HCT116 (cell line): ENCODE results near the gene MRPL20. TPM values are rescaled to one million over a fixed set of nuclear protein-coding genes. Genes with fewer than 3 reads are reported as not detected.
A peak's percentile ranks its signal among the peaks of the same experiment; 100 is the strongest.

Source experiments
- ATAC-seq: fragments of 200-7000 bp; cut with Tn5 transposase; 2 replicates; pipeline ENCODE4 v1.9.1; 2020; ENCODE audit warnings: mild to moderate bottlenecking, moderate library complexity
- BruUV-seq: library from RNA; stranded (reverse); fragments of 400-500 nt; replicated peaks from 2 replicates; lab custom pipeline; 2021; lab: Mats Ljungman, UMichigan
- CTCF ChIA-PET: fragments of 300-600 bp; sonication (Branson Sonifier 250); formaldehyde crosslinking; loops from one replicate; lab custom pipeline; 2021; ENCODE audit warnings: antibody characterized with exemption; lab: Charles Lee
- POLR2A ChIA-PET: fragments of 300-600, 350-600 bp; sonication (Branson Sonifier 250); formaldehyde crosslinking; loops from one replicate; lab custom pipeline; 2021; ENCODE audit warnings: antibody characterized with exemption; lab: Charles Lee
- RAD21 ChIA-PET, 2 experiments: fragments of 300-600 bp; sonication (Branson Sonifier 250); formaldehyde crosslinking; loops; one replicate each; lab custom pipeline; 2023; ENCODE audit warnings: low total read pairs in 2 of 2; ENCODE audit not compliant: uncharacterized antibody in 2 of 2, unreplicated experiment in 2 of 2, low non-redundant PET in 1 of 2; lab: Charles Lee
- DNase-seq: peaks from one replicate; pipeline ENCODE4 v3.0.0-alpha.2; 2010; ENCODE audit warnings: low read depth, low spot score
- H2AFZ ChIP-seq: fragments of 200-600 bp; shearing (Covaris generic), sonication (generic); 2 replicates; pipeline ENCODE4 v1.6.1; 2017; ENCODE audit warnings: low read depth, mixed run types, mixed read lengths, antibody characterized with exemption, low read length; ENCODE audit not compliant: poor library complexity, severe bottlenecking
- H3K27ac ChIP-seq: 2 replicates; pipeline ENCODE4 v1.5.1; 2012; ENCODE audit warnings: low read depth, low read length
- H3K27me3 ChIP-seq: fragments of 200-600 bp; sonication (generic); 2 replicates; pipeline ENCODE4 v1.6.1; 2016; ENCODE audit warnings: mixed run types, low read length, mixed read lengths; ENCODE audit not compliant: insufficient read depth
- H3K36me3 ChIP-seq, 2 experiments: fragments of 200-500 bp in 1 of 2; fragments of 200-600 bp in 1 of 2; sonication (Bioruptor generic) in 1 of 2; sonication (generic) in 1 of 2; 2 replicates each; pipeline versions ENCODE4 v1.5.1 to v1.6.1; 2014 to 2016; ENCODE audit warnings: low read length in 2 of 2, inconsistent platforms in 1 of 2, mixed read lengths in 1 of 2, mixed run types in 1 of 2; ENCODE audit not compliant: insufficient read depth in 2 of 2, control insufficient read depth in 1 of 2
- H3K4me1 ChIP-seq, 2 experiments: fragments of 200-600 bp in 1 of 2; sonication (generic) in 1 of 2; 2 replicates each; pipeline versions ENCODE4 v1.5.1 to v1.6.1; 2012 to 2017; ENCODE audit warnings: low read length in 2 of 2, inconsistent platforms in 1 of 2, mild to moderate bottlenecking in 1 of 2, mixed read lengths in 1 of 2, mixed run types in 1 of 2, moderate library complexity in 1 of 2; ENCODE audit not compliant: insufficient read depth in 2 of 2, control insufficient read depth in 1 of 2
- H3K4me2 ChIP-seq: fragments of 200-600 bp; sonication (generic); 2 replicates; pipeline ENCODE4 v1.6.1; 2017; ENCODE audit warnings: mixed run types, low read length, mixed read lengths
- H3K4me3 ChIP-seq, 2 experiments: fragments of 200-600 bp in 1 of 2; sonication (generic) in 1 of 2; replicated peaks in 1 of 2; 2 replicates each; pipeline ENCODE4 v1.5.1; 2011 to 2016; ENCODE audit warnings: low read length in 2 of 2, control low read depth in 1 of 2, low read depth in 1 of 2, mild to moderate bottlenecking in 1 of 2, mixed read lengths in 1 of 2, mixed run types in 1 of 2
- H3K79me2 ChIP-seq: fragments of 200-600 bp; sonication (generic); 2 replicates; pipeline ENCODE4 v1.6.1; 2017; ENCODE audit warnings: mild to moderate bottlenecking, mixed run types, low read length, moderate library complexity, mixed read lengths; ENCODE audit not compliant: insufficient read depth
- H3K9ac ChIP-seq: fragments of 200-600 bp; sonication (generic); 2 replicates; pipeline ENCODE4 v1.6.1; 2016; ENCODE audit warnings: low read length, mixed read lengths
- H3K9me2 ChIP-seq: fragments of 200-600 bp; sonication (generic), shearing (Covaris generic); 2 replicates; pipeline ENCODE4 v1.6.1; 2017; ENCODE audit warnings: mixed run types, mild to moderate bottlenecking, moderate library complexity; ENCODE audit not compliant: insufficient read depth
- H3K9me3 ChIP-seq, 2 experiments: fragments of 200-500 bp in 1 of 2; fragments of 200-600 bp in 1 of 2; sonication (Bioruptor generic) in 1 of 2; sonication (generic) in 1 of 2; 2 replicates each; pipeline ENCODE4 v1.6.1; 2014 to 2017; ENCODE audit warnings: low read length in 2 of 2, mixed read lengths in 2 of 2, inconsistent platforms in 1 of 2, low read depth in 1 of 2, mild to moderate bottlenecking in 1 of 2, mixed run types in 1 of 2, moderate library complexity in 1 of 2; ENCODE audit not compliant: control insufficient read depth in 1 of 2, insufficient read depth in 1 of 2
- H4K20me1 ChIP-seq: fragments of 200-600 bp; sonication (generic), shearing (Covaris generic); 2 replicates; pipeline ENCODE4 v1.6.1; 2017; ENCODE audit warnings: mixed run types, mild to moderate bottlenecking, moderate library complexity; ENCODE audit not compliant: insufficient read depth
- CBX3 ChIP-seq: IDR thresholded peaks from 2 replicates; pipeline ENCODE4 v1.6.1; 2012; ENCODE audit warnings: low read depth
- CTCF ChIP-seq, 3 experiments: fragments of 200-600 bp in 1 of 3; sonication (generic) in 1 of 3; IDR thresholded peaks in 2 of 3; conservative IDR thresholded peaks in 1 of 3; 2 replicates each; pipeline ENCODE4 v1.5.1; 2012 to 2017; ENCODE audit warnings: low read depth in 2 of 3, low read length in 2 of 3, antibody characterized with exemption in 1 of 3, borderline replicate concordance in 1 of 3, control low read depth in 1 of 3, mild to moderate bottlenecking in 1 of 3, mixed read lengths in 1 of 3, mixed run types in 1 of 3, moderate library complexity in 1 of 3; ENCODE audit not compliant: insufficient read depth in 1 of 3
- ELF1 ChIP-seq: IDR thresholded peaks from 2 replicates; pipeline ENCODE4 v1.6.1; 2012; ENCODE audit warnings: low read depth, borderline replicate concordance
- EZH2phosphoT487 ChIP-seq: fragments of 200-600 bp; IDR thresholded peaks from 2 replicates; pipeline ENCODE4 v1.6.1; 2018; ENCODE audit warnings: antibody characterized with exemption, borderline replicate concordance
- JUND ChIP-seq: IDR thresholded peaks from 2 replicates; pipeline ENCODE4 v1.6.1; 2012
- MAX ChIP-seq: IDR thresholded peaks from 2 replicates; pipeline ENCODE4 v1.6.1; 2012
- POLR2A ChIP-seq: IDR thresholded peaks from 2 replicates; pipeline ENCODE4 v1.7.0; 2011; ENCODE audit warnings: borderline replicate concordance; ENCODE audit not compliant: insufficient read depth, insufficient read length; ENCODE audit errors: extremely low read depth
- POLR2AphosphoS5 ChIP-seq: IDR thresholded peaks from 2 replicates; pipeline ENCODE4 v1.6.1; 2011; ENCODE audit warnings: mild to moderate bottlenecking, low read depth, low read length, moderate library complexity
- RAD21 ChIP-seq: IDR thresholded peaks from 2 replicates; pipeline ENCODE4 v1.6.1; 2012; ENCODE audit warnings: low read depth, mild to moderate bottlenecking
- SP1 ChIP-seq: IDR thresholded peaks from 2 replicates; pipeline ENCODE4 v1.6.1; 2012; ENCODE audit warnings: low read depth
- SRF ChIP-seq: IDR thresholded peaks from 2 replicates; pipeline ENCODE4 v1.6.1; 2012; ENCODE audit warnings: low read depth
- YY1 ChIP-seq: IDR thresholded peaks from 2 replicates; pipeline ENCODE4 v1.6.1; 2011; ENCODE audit warnings: low read length, low read depth, moderate library complexity, mild to moderate bottlenecking; ENCODE audit not compliant: insufficient replicate concordance; ENCODE audit errors: extremely low read depth
- ZBTB33 ChIP-seq: IDR thresholded peaks from 2 replicates; pipeline ENCODE4 v1.6.1; 2011; ENCODE audit warnings: mild to moderate bottlenecking, low read length, moderate library complexity; ENCODE audit not compliant: insufficient replicate concordance; ENCODE audit errors: extremely low read depth
- ZFX ChIP-seq: fragments of 450-650 bp; IDR thresholded peaks from 2 replicates; pipeline ENCODE4 v1.6.1; 2017
- intact Hi-C: fragments of 100-400 bp; cut with micrococcal nuclease; formaldehyde crosslinking; loops from 2 replicates; pipeline ENCODE4 v1.10.0; 2022
- total RNA-seq: library from RNA; stranded (reverse); gene quantifications from one replicate; pipeline ENCODE4 v1.2.1, GENCODE V29; 2021; ENCODE audit not compliant: unreplicated experiment

Gene MRPL20
- total RNA-seq, 1 experiment from 2014 or later, result 131 TPM

- DNase-seq (no peak), ATAC-seq (no peak)
- H3K27ac ChIP-seq, result peak overlapping the region; percentile 49; the same call in 1 of the 2 replicates
- no TSS peak for BruUV-seq
- peaks cover 24 to 49% of the 10 kb centered on the region in 2 experiments for H3K4me1 ChIP-seq
- intact Hi-C loops, result no loop called here
- peak overlapping the region; percentile 68 for H3K4me2 ChIP-seq
- ChIA-PET POLR2A (no interaction called here), CTCF (no interaction called here), RAD21 (no interaction called here)
- H4K20me1 ChIP-seq, result no peaks in the 10 kb centered on the region
- no peaks in the 10 kb centered on the region for H3K79me2 ChIP-seq
- TF ChIP-seq POLR2A, result no peak
- no peaks in the 10 kb centered on the region for H3K27me3 ChIP-seq
- H3K36me3 ChIP-seq, result no peaks in the 10 kb centered on the region
- no peak overlapping the region for H2AFZ ChIP-seq
- peaks cover 0 to 5% of the 10 kb centered on the region in 2 experiments; a peak in 1 of 4 replicates for H3K9me3 ChIP-seq
- H3K9ac ChIP-seq, result peak overlapping the region; percentile 51
- 0 out of 4 replicates have a peak overlapping the region, but pooled peaks of 1 of the 2 experiments have one; percentile 25 for H3K4me3 ChIP-seq
- no peaks in the 10 kb centered on the region for H3K9me2 ChIP-seq
These were observed 45.7 kb downstream of the MRPL20 start for GRCh38 chr1:1361233-1361981.

GRCh38 chr1:1360506-1361169, 46.5 kb downstream of the MRPL20 start:
- H2AFZ ChIP-seq, result no peak overlapping the region
- no peaks in the 10 kb centered on the region for H3K9me2 ChIP-seq
- peak overlapping the region; percentile 49 for H3K27ac ChIP-seq
- H3K9ac ChIP-seq, result peak overlapping the region; percentile 51
- no peaks in the 10 kb centered on the region for H3K79me2 ChIP-seq
- ChIA-PET CTCF (no interaction called here), RAD21 (interaction anchor here in 1 of 2 experiments (1.2 kb wide), 1 partner anchor 11 kb away, joined by 3 read pairs; no protein-coding TSS in a partner anchor), POLR2A (no interaction called here)
- intact Hi-C loops, result no loop called here
- H3K9me3 ChIP-seq, result no peaks in the 10 kb centered on the region
- no TSS peak for BruUV-seq
- DNase-seq (peak; percentile 56), ATAC-seq (peak; percentile 82)
- H4K20me1 ChIP-seq, result no peaks in the 10 kb centered on the region
- no peaks in the 10 kb centered on the region for H3K27me3 ChIP-seq
- peak overlapping the region; percentile 68 for H3K4me2 ChIP-seq
- H3K36me3 ChIP-seq, result no peaks in the 10 kb centered on the region
- H3K4me3 ChIP-seq, result 0 out of 4 replicates have a peak overlapping the region, but pooled peaks of 1 of the 2 experiments have one; percentile 25
- H3K4me1 ChIP-seq, result peaks cover 24 to 54% of the 10 kb centered on the region in 2 experiments
- no peak for TF ChIP-seq CBX3
- TF ChIP-seq MAX, result no peak
- no peak; the same call in none of the 2 replicates for TF ChIP-seq SP1
- TF ChIP-seq ZFX, result no peak
- no peak for TF ChIP-seq EZH2phosphoT487
- TF ChIP-seq POLR2AphosphoS5, result peak; percentile 28; the same call in 1 of the 2 replicates
- TF ChIP-seq RAD21, result no peak
- TF ChIP-seq CTCF (IDR thresholded peaks at IDR 0.05 in 2 of 3, conservative IDR thresholded peaks at IDR 0.05 in 1 of 3; ENCODE audit: borderline replicate concordance in 1 of 3, insufficient read depth in 1 of 3, low read depth in 2 of 3, low read length in 2 of 3), result no peak
- no peak; the same call in none of the 2 replicates for TF ChIP-seq JUND
- TF ChIP-seq ZBTB33, result no peak
- TF ChIP-seq YY1, result peak; percentile 36
- no peak for TF ChIP-seq SRF
- no peak for TF ChIP-seq ELF1
